HUES6 (cell line): Measurements from ENCODE around the gene HTRA1.

Source experiments
- H3K27ac ChIP-seq: 2 replicates; pipeline ENCODE4 v1.7.0; 2013; ENCODE audit warnings: low read depth, mild to moderate bottlenecking, low read length, inconsistent platforms
- H3K27me3 ChIP-seq: 2 replicates; pipeline ENCODE4 v1.6.1; 2013; ENCODE audit warnings: low read length; ENCODE audit not compliant: control insufficient read depth, insufficient read depth
- H3K36me3 ChIP-seq: 2 replicates; pipeline ENCODE4 v1.6.1; 2013; ENCODE audit warnings: low read length; ENCODE audit not compliant: control insufficient read depth, insufficient read depth
- H3K4me1 ChIP-seq: 2 replicates; pipeline ENCODE4 v1.6.1; 2013; ENCODE audit warnings: low read length; ENCODE audit not compliant: control insufficient read depth, insufficient read depth
- H3K4me3 ChIP-seq: 2 replicates; pipeline ENCODE4 v1.5.1; 2013; ENCODE audit warnings: low read depth, low read length
- H3K9ac ChIP-seq: one replicate; pipeline ENCODE4 v1.6.1; 2013; ENCODE audit warnings: mild to moderate bottlenecking, low read length
- H3K9me3 ChIP-seq: 2 replicates; pipeline ENCODE4 v1.6.1; 2013; ENCODE audit warnings: low read depth, low read length; ENCODE audit not compliant: control insufficient read depth, insufficient read depth

HTRA1 gene

DNA sequence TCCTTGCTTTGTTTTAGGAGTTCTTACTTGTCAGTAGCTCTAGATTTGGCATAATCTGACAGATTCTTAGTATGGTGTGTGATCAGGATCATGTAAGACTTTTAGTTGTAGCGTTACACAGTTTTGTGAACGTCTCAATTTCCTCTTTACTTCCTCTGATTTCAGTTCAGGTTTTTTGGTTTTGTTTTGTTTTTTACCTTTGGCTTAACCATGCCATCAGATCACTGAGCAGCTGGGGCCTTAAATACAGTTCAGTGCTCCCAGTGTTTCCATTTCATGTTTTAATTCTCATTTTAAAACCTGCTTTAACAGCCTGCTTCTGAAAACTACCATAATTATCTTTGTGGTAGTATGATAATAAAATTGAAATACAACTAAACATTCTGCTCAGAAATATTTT, 34.1 kb upstream of the HTRA1 start:
- H3K9ac ChIP-seq = no peak overlapping the region
- no peak overlapping the region for H3K27ac ChIP-seq
- no peak overlapping the region for H3K4me3 ChIP-seq
- H3K36me3 ChIP-seq = peaks cover 16% of the 10 kb centered on the region
- H3K4me1 ChIP-seq = no peaks in the 10 kb centered on the region
- no peaks in the 10 kb centered on the region for H3K9me3 ChIP-seq
- no peaks in the 10 kb centered on the region for H3K27me3 ChIP-seq

DNA sequence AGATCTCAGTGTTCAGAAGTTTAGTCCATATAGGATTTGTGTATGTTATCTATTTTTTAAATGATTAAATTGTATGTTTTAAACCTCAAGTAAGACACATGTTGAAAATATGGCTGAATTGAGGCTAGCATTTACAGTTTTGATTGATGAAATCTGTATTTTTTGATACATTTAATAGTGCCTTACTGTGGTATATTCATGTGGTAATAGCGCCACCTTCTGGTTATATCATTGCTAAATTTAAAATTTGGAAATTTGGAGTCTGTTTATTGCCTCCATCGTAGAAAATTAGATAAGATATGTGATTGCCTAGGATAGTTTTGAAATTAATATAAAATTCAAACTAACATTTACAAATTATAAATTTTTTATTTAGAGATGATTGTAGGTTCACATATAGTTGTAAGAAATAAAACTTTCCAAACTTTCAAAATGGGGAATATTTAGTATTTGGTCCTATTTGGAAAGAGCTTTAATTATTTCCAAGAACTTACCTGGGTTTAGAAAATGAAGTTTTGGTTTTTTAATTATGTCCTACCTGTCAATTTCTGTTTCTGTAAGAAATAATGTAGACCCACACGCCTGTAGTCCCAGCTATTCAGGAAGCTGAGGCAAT, 26.0 kb upstream of the HTRA1 start:
- Histone ChIP-seq H3K4me3 (no peak overlapping the region), H3K4me1 (no peaks in the 10 kb centered on the region), H3K9ac (no peak overlapping the region)

DNA sequence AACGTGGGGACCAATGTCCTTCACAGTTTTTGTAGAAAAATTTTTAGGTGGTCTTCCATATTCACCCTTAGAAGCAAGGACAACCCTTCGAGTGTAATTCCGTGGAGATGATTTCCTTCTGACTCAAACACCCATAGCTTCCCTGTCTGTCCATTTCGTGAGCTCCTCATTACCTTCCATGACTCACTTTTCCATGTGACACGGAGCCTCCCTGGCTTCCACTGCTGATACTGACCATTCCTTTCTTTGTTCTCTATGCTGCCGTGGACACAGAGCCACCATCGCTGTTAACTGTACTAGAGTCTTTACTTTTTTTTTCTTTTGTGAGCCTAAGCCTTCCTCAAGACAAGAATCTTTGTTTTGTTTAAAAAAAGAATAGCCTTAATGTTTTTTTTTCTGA, 19.4 kb upstream of the HTRA1 start:
- Histone ChIP-seq H3K9me3 (peaks cover 10% of the 10 kb centered on the region), H3K4me1 (no peaks in the 10 kb centered on the region), H3K27ac (no peak overlapping the region), H3K27me3 (no peaks in the 10 kb centered on the region), H3K9ac (no peak overlapping the region), H3K4me3 (no peak overlapping the region), H3K36me3 (no peaks in the 10 kb centered on the region)

More for the DNA sequence above, 26.0 kb upstream of the HTRA1 start:
- Histone ChIP-seq H3K36me3 (no peaks in the 10 kb centered on the region), H3K27me3 (no peaks in the 10 kb centered on the region), H3K9me3 (no peaks in the 10 kb centered on the region; the same call in 1 of the 2 replicates), H3K27ac (no peak overlapping the region)

DNA sequence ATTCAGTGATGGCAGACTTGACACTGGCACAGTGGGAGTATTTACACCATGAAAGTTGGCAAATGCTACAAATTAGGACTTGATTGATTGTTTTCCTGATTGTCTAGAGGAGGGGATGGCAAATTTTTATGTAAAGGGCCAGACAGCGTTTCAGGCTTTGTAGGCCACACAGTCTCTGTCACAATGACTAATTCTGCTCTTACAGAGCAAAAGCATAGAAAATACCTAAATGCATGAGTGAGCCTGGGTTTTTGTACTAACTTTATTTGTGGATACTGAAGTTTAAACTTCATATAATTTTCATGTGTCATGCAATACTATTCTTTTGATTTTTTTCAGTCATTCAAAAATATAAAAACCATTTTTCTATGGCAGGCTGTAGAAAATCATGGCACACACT, 15.9 kb upstream of the HTRA1 start:
- no peak overlapping the region for H3K9ac ChIP-seq
- peaks cover 12% of the 10 kb centered on the region for H3K9me3 ChIP-seq
- H3K4me3 ChIP-seq = no peak overlapping the region

DNA sequence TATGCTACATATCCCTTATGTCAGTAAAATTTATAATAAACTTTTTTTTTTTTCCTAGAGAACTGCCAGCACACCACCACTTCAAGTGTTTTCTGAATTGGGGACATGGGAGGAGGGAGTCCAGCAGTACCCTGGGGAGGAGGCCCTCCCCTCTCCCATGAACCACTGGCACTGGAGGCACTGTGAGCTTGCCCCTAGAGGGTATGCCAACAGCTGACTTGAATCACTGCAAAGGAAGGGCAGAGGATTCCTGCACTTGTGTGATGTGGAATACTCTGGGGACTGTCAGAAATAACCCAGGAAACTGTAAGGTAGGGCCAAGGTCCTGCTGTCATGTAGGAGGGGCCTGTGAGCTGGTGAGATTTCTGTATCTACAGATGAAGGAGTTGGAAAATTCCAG, 15.4 kb upstream of the HTRA1 start:
- no peaks in the 10 kb centered on the region for H3K36me3 ChIP-seq
- H3K27ac ChIP-seq = no peak overlapping the region
- H3K27me3 ChIP-seq = no peaks in the 10 kb centered on the region
- H3K4me3 ChIP-seq = no peak overlapping the region
- H3K9me3 ChIP-seq = peaks cover 12% of the 10 kb centered on the region
- no peaks in the 10 kb centered on the region for H3K4me1 ChIP-seq
- no peak overlapping the region for H3K9ac ChIP-seq

More for the DNA sequence above, 15.9 kb upstream of the HTRA1 start:
- no peak overlapping the region for H3K27ac ChIP-seq
- no peaks in the 10 kb centered on the region for H3K4me1 ChIP-seq
- no peaks in the 10 kb centered on the region for H3K36me3 ChIP-seq
- H3K27me3 ChIP-seq = no peaks in the 10 kb centered on the region

DNA sequence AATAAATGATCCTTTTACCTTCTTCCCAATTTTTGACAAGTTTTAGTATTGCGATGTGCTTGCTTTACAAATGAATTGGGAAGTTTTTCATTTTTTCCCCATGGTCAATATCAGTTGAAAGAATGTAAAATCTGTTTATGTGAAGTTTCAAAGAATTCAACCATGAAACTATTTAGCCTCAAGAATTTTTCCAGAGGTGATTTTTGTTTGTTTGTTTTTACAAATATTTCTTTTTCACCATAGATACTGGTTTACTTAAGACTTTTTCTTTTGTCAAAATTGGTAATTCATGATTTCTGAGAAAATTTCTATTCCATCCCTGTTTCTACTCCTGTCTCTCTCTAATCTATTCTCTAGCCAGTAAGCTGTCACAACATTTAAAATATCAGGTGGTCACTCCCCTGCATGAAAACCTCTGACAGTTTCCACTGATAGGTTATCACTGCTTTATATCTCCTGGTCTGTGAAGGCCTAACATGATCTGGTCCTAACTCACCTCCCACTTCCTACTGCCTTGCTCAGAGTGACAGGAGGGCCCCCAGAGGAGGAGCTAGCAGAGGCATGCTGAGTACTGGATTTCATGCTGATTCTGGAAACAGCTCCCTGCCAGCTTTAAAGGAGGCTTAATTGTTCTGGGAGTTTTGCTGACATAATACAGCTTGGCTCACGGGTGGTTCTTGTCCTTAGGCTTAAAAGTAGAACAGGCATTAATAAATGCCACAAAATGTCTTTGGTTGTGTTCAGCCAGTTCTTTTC, 14.5 kb upstream of the HTRA1 start:
- Histone ChIP-seq H3K27me3 (no peaks in the 10 kb centered on the region), H3K36me3 (no peaks in the 10 kb centered on the region), H3K9ac (no peak overlapping the region), H3K4me1 (no peaks in the 10 kb centered on the region), H3K4me3 (no peak overlapping the region), H3K9me3 (peaks cover 12% of the 10 kb centered on the region), H3K27ac (no peak overlapping the region)

DNA sequence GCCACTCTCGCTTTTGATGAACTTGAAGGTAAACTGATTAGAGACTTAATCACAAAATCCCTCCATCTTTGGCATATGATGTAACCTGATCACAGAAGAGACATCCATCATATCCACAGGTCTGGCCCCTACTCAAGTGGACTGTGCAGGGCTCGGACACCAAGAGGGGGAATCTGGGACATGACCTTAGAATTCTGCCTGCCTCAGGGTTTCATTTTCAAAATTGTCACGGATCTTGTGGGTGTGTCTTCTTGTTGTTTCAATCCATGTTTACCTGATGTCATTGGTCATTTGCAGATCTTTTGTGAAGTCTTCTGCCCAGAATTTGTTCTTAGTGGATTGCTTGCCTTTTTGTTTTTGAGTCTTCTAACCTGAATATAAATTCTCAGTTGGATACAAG, 12.8 kb upstream of the HTRA1 start:
- no peak overlapping the region for H3K4me3 ChIP-seq
- no peak overlapping the region for H3K27ac ChIP-seq
- peaks cover 12% of the 10 kb centered on the region for H3K9me3 ChIP-seq

DNA sequence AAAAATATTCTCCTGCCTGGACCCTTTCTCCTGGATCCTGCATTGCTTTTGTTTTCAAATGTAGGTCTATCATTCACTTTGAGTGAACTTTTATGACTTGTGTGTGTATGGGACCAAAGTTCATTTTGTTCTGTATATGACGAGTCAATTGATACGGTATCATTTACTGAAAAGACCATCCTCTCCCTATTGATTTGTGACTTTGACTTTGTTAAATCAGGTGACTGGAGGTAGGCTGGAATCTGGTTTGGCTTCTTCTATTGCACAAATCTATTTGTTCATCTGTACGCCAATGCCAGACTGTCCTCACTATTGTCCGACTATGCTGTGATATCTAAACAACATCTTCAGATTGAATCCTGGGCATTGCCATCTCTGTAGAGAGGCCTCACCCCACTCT, 12.2 kb upstream of the HTRA1 start:
- Histone ChIP-seq H3K27ac (no peak overlapping the region), H3K27me3 (no peaks in the 10 kb centered on the region), H3K9ac (no peak overlapping the region), H3K4me3 (no peak overlapping the region), H3K4me1 (no peaks in the 10 kb centered on the region), H3K9me3 (peaks cover 12% of the 10 kb centered on the region), H3K36me3 (no peaks in the 10 kb centered on the region)

More for the DNA sequence above, 12.8 kb upstream of the HTRA1 start:
- Histone ChIP-seq H3K27me3 (no peaks in the 10 kb centered on the region), H3K4me1 (no peaks in the 10 kb centered on the region), H3K36me3 (no peaks in the 10 kb centered on the region), H3K9ac (no peak overlapping the region)

DNA sequence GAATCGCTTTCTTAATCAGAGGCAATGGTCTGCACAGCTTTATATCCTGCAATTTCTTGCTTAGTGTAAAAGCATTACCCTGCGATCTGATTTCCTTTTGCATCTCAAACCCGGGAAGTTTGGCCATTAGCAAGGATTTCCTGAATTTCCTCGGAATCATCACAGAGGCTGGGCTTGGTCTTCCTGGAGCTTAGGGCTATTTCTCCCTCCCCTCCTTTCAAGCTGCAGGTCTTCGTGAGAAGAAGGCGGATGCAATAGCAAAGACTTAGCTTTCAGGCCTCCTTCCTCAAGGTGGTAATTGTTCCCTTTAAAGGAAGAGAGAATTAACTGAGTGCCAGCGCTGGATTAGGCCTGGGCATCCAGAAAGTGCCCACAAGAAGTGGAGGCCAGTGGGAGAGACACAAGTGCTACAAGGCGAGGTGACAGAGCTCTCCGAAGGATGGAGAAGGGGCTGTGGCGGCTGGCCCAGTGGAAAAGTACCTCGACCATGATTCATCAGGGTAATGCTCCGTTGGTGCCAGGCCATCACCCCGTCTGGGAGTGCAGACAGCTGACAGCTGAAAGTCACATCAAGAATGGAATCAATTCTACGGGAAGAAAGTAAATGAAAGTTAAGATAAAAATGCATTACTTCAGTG, 10.9 kb upstream of the HTRA1 start:
- no peak overlapping the region for H3K4me3 ChIP-seq
- H3K36me3 ChIP-seq = no peaks in the 10 kb centered on the region
- H3K27ac ChIP-seq = no peak overlapping the region
- H3K9ac ChIP-seq = no peak overlapping the region
- H3K27me3 ChIP-seq = no peaks in the 10 kb centered on the region
- H3K4me1 ChIP-seq = no peaks in the 10 kb centered on the region
- H3K9me3 ChIP-seq = peaks cover 10% of the 10 kb centered on the region

DNA sequence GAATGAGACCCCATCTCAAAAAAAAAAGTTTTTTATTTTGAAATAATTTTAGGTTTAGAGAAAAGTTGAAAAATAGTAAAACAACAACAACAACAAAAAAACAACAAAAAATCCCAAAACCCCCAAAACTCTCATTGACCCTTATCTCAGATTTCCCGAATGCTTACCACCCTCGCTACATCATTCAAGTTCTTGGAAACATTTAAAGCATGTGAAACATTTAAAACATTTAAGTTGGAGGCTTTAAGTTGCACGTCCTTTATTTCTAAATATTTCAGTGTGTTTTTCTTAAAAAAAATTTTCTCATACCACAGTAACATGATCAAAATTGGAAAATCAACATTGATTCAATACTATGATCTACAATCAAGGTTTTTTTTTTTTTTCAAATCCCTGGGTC, 7.3 kb upstream of the HTRA1 start:
- no peak overlapping the region for H3K4me3 ChIP-seq
- no peaks in the 10 kb centered on the region for H3K36me3 ChIP-seq
- no peak overlapping the region for H3K27ac ChIP-seq
- H3K4me1 ChIP-seq = no peaks in the 10 kb centered on the region
- H3K9me3 ChIP-seq = no peaks in the 10 kb centered on the region
- H3K9ac ChIP-seq = no peak overlapping the region
- peaks cover 12% of the 10 kb centered on the region for H3K27me3 ChIP-seq

DNA sequence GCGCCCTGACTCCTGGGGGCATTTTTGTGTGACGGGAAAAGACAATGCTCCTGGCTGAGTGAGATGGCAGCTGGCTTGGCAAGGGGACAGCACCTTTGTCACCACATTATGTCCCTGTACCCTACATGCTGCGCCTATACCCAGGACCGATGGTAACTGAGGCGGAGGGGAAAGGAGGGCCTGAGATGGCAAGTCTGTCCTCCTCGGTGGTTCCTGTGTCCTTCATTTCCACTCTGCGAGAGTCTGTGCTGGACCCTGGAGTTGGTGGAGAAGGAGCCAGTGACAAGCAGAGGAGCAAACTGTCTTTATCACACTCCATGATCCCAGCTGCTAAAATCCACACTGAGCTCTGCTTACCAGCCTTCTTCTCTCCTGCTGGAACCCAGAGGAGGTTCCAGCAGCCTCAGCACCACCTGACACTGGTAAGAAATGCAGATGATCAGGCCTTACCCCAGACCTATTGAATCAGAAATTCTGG, 6.7 kb upstream of the HTRA1 start, which contains the start of gene ARMS2:
TSS of gene ARMS2 (plus strand) at position 51 of the 478 bp plus-strand sequence. CDS start at position 126, 75 bp downstream.
- Histone ChIP-seq H3K36me3 (no peaks in the 10 kb centered on the region), H3K4me1 (0 out of 2 replicates have a peak, but pooled peaks cover 2% of the 10 kb centered on the region), H3K27me3 (peaks cover 18% of the 10 kb centered on the region), H3K4me3 (no peak within 1 kb of the TSS), H3K9me3 (no peaks in the 10 kb centered on the region), H3K9ac (no peak within 1 kb of the TSS), H3K27ac (no peak within 1 kb of the TSS)
